Germinal center (tissue), 1 donor: ENCODE results near the gene CYP2W1.

ENCODE experiments used
- DNase-seq: peaks from one replicate; pipeline ENCODE4 v3.0.0; 2012; ENCODE audit warnings: mixed read lengths, low spot score

Gene CYP2W1

GRCh38 chr7:982511-983003 lies 424 bp upstream of the CYP2W1 start:
- DNase-seq, result no peak

GRCh38 chr7:983616-984071 lies 663 bp downstream of the CYP2W1 start:
- DNase-seq, result no peak

GRCh38 chr7:984361-985126 lies 1.6 kb downstream of the CYP2W1 start:
- no peak for DNase-seq

GRCh38 chr7:985127-985416 lies 2.1 kb downstream of the CYP2W1 start:
- DNase-seq, result no peak

- no peak for DNase-seq
Observed at GRCh38 chr7:985915-986741, 3.1 kb downstream of the CYP2W1 start.

GRCh38 chr7:986766-987751 lies 4.1 kb downstream of the CYP2W1 start:
- DNase-seq, result no peak

GRCh38 chr7:987909-988308 lies 4.9 kb downstream of the CYP2W1 start:
- DNase-seq, result no peak

- DNase-seq, result no peak
Observed at GRCh38 chr7:988426-988911, 5.5 kb downstream of the CYP2W1 start.

- DNase-seq, result no peak
Observed at GRCh38 chr7:988963-989529, 6.1 kb downstream of the CYP2W1 start.

- DNase-seq, result no peak
Observed at GRCh38 chr7:990352-990932, 7.5 kb downstream of the CYP2W1 start.

GRCh38 chr7:990933-991728 lies 8.2 kb downstream of the CYP2W1 start:
- DNase-seq, result no peak

- DNase-seq, result no peak
Observed at GRCh38 chr7:991729-992656, 9.0 kb downstream of the CYP2W1 start.

GRCh38 chr7:992709-993607 lies 10.0 kb downstream of the CYP2W1 start:
- DNase-seq, result peak; percentile 83

- DNase-seq, result no peak
Observed at GRCh38 chr7:994592-995308, 11.8 kb downstream of the CYP2W1 start.

GRCh38 chr7:995571-995970 lies 12.6 kb downstream of the CYP2W1 start:
- no peak for DNase-seq

GRCh38 chr7:996079-996872 lies 13.3 kb downstream of the CYP2W1 start:
- DNase-seq, result no peak
